ENCODE results near the gene POU6F1. TPM values are rescaled to one million over a fixed set of nuclear protein-coding genes. Genes with fewer than 3 reads are reported as not detected.

Gene POU6F1
- total RNA-seq, 4 donors from 2014 or later, result 2.6 to 60.6 (median 5.8) TPM

DNA sequence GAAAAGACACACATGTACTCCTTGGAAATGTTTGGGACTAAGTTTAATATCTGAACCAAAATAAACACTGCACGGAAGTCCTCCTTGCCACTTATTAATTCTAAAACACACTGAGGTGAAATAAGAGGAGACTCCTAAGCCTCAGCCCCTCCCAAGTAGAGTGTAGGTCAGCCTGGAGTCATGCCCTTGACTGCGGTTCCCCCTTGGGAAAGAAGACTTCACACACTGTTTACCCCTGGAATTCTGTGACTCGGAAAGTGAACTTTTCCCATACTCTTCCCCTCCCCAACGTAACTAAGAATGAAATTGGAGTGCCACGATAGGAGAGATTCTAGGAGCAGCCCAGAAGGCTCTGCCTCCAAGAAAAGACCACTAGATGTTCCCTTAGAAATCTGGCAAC, 36.3 kb downstream of the POU6F1 start:
- Histone ChIP-seq H3K27me3 (no peaks in the 10 kb centered on the region), H3K4me1 (no peaks in the 10 kb centered on the region), H3K4me3 (no peak overlapping the region), H3K27ac (no peak overlapping the region), H3K9me3 (no peaks in the 10 kb centered on the region), H3K36me3 (no peaks in the 10 kb centered on the region)
- no peak for DNase-seq
- TF ChIP-seq CTCF (IDR thresholded peaks at IDR 0.05), result no peak
- TF ChIP-seq POLR2A (IDR thresholded peaks at IDR 0.05), result no peak
- intact Hi-C loops (cut with DNase I; ENCODE audit: low total_unique reads), result no loop called here

GRCh38 chr12:51177897-51178296, 40.0 kb downstream of the POU6F1 start:
- no peaks in the 10 kb centered on the region for H3K4me1 ChIP-seq
- DNase-seq, result no peak
- intact Hi-C loops (cut with DNase I; ENCODE audit: low total_unique reads), result no loop called here
- H3K27ac ChIP-seq, result no peak overlapping the region
- no peaks in the 10 kb centered on the region for H3K9me3 ChIP-seq
- H3K27me3 ChIP-seq, result no peaks in the 10 kb centered on the region
- H3K4me3 ChIP-seq, result no peak overlapping the region
- H3K36me3 ChIP-seq, result no peaks in the 10 kb centered on the region
- TF ChIP-seq CTCF (IDR thresholded peaks at IDR 0.05) (no peak), POLR2A (IDR thresholded peaks at IDR 0.05) (no peak)

- Histone ChIP-seq H3K9me3 (no peaks in the 10 kb centered on the region), H3K27ac (no peak overlapping the region), H3K27me3 (no peaks in the 10 kb centered on the region), H3K4me1 (peaks cover 0 to 10% of the 10 kb centered on the region in 2 donors), H3K4me3 (no peak overlapping the region), H3K36me3 (no peaks in the 10 kb centered on the region)
- intact Hi-C loops (cut with DNase I; ENCODE audit: low total_unique reads), result no loop called here
- DNase-seq, result no peak
- TF ChIP-seq CTCF (IDR thresholded peaks at IDR 0.05) (no peak), POLR2A (IDR thresholded peaks at IDR 0.05) (no peak)
Observed at GRCh38 chr12:51174501-51174900, 43.4 kb downstream of the POU6F1 start.

- Histone ChIP-seq H3K9me3 (no peaks in the 10 kb centered on the region), H3K4me3 (peak within 1 kb of the TSS; percentile 71 to 92), H3K4me1 (peaks cover 0 to 10% of the 10 kb centered on the region in 2 donors), H3K36me3 (no peaks in the 10 kb centered on the region), H3K27ac (peak within 1 kb of the TSS; percentile 97 to 98), H3K27me3 (no peaks in the 10 kb centered on the region)
- DNase-seq, result peak; percentile 95 to 96
- intact Hi-C loops (cut with DNase I; ENCODE audit: low total_unique reads), result no loop called here
- TF ChIP-seq CTCF (IDR thresholded peaks at IDR 0.05) (peak in 1 of 4 experiments; percentile 16), POLR2A (IDR thresholded peaks at IDR 0.05) (peak; percentile 61 to 70)
Observed at GRCh38 chr12:51172515-51173431, 45.1 kb downstream of the POU6F1 start, which contains the start of gene TFCP2. TFCP2 (minus strand) TSS chr12:51173135; CDS start chr12:51172422, 713 bp downstream.

DNA sequence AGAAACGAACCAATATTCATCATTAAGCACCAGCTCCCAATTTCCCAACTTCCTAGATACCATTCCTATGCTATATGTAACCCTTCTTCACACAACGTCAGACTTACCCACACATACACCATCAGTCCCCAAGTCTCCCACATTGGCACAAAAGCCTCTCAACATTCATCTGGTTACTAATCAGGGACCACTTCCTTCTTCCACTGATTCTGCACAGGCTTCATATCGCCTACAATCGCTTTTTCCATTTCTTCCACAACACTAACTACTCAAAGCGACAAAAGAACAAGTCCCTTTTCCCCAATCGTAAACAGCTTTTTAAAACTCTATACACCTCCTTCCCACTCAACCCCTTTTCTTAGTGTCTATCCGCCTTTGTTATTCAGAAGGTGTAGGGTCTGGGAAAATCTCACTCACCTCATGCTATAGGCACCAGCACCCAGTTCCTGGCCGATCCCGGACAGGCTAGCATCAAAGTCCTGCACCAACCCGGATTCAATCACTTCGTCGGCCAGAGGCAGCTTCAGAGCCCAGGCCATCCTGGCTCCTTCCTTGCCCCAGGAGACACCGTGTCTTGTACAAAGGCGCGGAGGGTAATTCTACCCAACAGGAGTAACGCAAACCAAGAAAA, 45.9 kb downstream of the POU6F1 start:
- no peaks in the 10 kb centered on the region for H3K27me3 ChIP-seq
- peak overlapping the region; percentile 97 to 98 for H3K27ac ChIP-seq
- intact Hi-C loops (cut with DNase I; ENCODE audit: low total_unique reads), result no loop called here
- H3K9me3 ChIP-seq, result no peaks in the 10 kb centered on the region
- H3K4me1 ChIP-seq, result peaks cover 0 to 10% of the 10 kb centered on the region in 2 donors
- H3K4me3 ChIP-seq, result peak overlapping the region; percentile 71 to 92
- no peak for DNase-seq
- no peaks in the 10 kb centered on the region for H3K36me3 ChIP-seq
- TF ChIP-seq POLR2A (IDR thresholded peaks at IDR 0.05), result no peak
